T-helper 2 cell (primary cell): ENCODE results near the gene BABAM2.
"Not testable (repeated sequence)": the region's sequence is repeated elsewhere in the genome, so short reads cannot be mapped to it uniquely, and the experiment has no call there.

Source experiments
- DNase-seq, 5 experiments: peaks; one replicate each; pipeline versions ENCODE4 v3.0.0 to v3.0.0-alpha.2; 2012 to 2022

BABAM2 gene

GRCh38 chr2:28083476-28083875 lies 192.9 kb downstream of the BABAM2 start:
- DNase-seq = no peak

- DNase-seq = no peak
These were observed 194.0 kb downstream of the BABAM2 start for GRCh38 chr2:28084564-28084963.

GRCh38 chr2:28085201-28085600 lies 194.7 kb downstream of the BABAM2 start:
- DNase-seq = no peak

- no peak for DNase-seq
These were observed 196.1 kb downstream of the BABAM2 start for GRCh38 chr2:28086611-28087010.

- no peak for DNase-seq
These were observed 198.4 kb downstream of the BABAM2 start for GRCh38 chr2:28088970-28089369.

GRCh38 chr2:28089486-28089885 lies 199.0 kb downstream of the BABAM2 start:
- DNase-seq = no peak

- no peak for DNase-seq
These were observed 202.8 kb downstream of the BABAM2 start for GRCh38 chr2:28093308-28093707.

GRCh38 chr2:28093768-28094167 lies 203.2 kb downstream of the BABAM2 start:
- no peak for DNase-seq

GRCh38 chr2:28094739-28095138 lies 204.2 kb downstream of the BABAM2 start:
- no peak for DNase-seq

- DNase-seq = no peak
These were observed 205.1 kb downstream of the BABAM2 start for GRCh38 chr2:28095622-28096021.

- DNase-seq = no peak
These were observed 205.9 kb downstream of the BABAM2 start for GRCh38 chr2:28096421-28096820.

- DNase-seq = no peak
These were observed 208.1 kb downstream of the BABAM2 start for GRCh38 chr2:28098501-28099225.

- DNase-seq = no peak
These were observed 210.6 kb downstream of the BABAM2 start for GRCh38 chr2:28101123-28101522.

GRCh38 chr2:28101892-28102291 lies 211.4 kb downstream of the BABAM2 start:
- DNase-seq = no peak

GRCh38 chr2:28102455-28102874 lies 211.9 kb downstream of the BABAM2 start:
- peak in 1 of 5 experiments; percentile 19 for DNase-seq

GRCh38 chr2:28103611-28104010 lies 213.1 kb downstream of the BABAM2 start:
- no peak for DNase-seq

GRCh38 chr2:28108143-28108542 lies 217.6 kb downstream of the BABAM2 start:
- DNase-seq = no peak

GRCh38 chr2:28113771-28114170 lies 223.2 kb downstream of the BABAM2 start:
- not testable (repeated sequence) for DNase-seq

GRCh38 chr2:28117104-28117596 lies 226.6 kb downstream of the BABAM2 start:
- no peak for DNase-seq

GRCh38 chr2:28119631-28120030 lies 229.1 kb downstream of the BABAM2 start:
- DNase-seq = no peak

- no peak for DNase-seq
These were observed 237.9 kb downstream of the BABAM2 start for GRCh38 chr2:28128281-28128950.

GRCh38 chr2:28129955-28130695 lies 239.6 kb downstream of the BABAM2 start:
- DNase-seq = no peak

GRCh38 chr2:28133778-28134177 lies 243.2 kb downstream of the BABAM2 start:
- DNase-seq = no peak
